Measurements from ENCODE around the gene ITGA2B.
"Not testable (repeated sequence)": the region's sequence is repeated elsewhere in the genome, so short reads cannot be mapped to it uniquely, and the experiment has no call there.

Gene ITGA2B

DNA sequence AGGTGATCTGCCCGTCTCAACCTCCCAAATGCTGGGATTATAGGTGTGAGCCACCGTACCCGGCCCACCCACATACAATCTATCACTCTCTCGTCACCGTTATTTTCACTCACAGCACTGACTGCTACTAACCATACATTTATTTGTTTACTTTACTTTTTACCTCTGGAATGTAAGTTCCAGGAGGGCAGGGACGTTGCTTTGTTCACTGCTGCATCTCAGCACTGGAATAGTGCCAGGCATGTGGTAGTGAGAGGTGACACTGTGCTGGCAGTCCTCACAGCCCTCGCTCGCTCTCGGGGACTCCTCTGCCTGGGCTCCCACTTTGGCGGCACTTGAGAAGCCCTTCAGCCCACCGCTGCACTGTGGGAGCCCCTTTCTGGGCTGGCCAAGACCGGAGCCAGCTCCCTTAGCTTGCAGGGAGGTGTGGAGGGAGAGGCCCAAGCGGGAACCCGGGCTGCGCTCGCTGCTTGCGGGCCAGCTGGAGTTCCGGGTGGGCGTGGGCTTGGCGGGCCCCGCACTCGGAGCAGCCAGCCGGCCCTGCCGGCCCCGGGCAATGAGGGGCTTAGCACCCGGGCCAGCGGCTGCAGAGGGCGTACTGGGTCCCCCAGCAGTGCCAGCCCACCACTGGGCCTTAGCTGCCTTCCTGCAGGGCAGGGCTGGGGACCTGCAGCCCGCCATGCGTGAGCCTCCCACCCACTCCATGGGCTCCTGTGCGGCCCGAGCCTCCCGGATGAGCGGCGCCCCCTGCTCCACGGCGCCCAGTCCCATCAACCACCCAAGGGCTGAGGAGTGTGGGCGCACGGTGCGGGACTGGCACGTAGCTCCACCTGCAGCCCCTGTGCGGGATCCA lies 20.8 kb downstream of the ITGA2B start:
- DNase-seq: not testable (repeated sequence)

DNA sequence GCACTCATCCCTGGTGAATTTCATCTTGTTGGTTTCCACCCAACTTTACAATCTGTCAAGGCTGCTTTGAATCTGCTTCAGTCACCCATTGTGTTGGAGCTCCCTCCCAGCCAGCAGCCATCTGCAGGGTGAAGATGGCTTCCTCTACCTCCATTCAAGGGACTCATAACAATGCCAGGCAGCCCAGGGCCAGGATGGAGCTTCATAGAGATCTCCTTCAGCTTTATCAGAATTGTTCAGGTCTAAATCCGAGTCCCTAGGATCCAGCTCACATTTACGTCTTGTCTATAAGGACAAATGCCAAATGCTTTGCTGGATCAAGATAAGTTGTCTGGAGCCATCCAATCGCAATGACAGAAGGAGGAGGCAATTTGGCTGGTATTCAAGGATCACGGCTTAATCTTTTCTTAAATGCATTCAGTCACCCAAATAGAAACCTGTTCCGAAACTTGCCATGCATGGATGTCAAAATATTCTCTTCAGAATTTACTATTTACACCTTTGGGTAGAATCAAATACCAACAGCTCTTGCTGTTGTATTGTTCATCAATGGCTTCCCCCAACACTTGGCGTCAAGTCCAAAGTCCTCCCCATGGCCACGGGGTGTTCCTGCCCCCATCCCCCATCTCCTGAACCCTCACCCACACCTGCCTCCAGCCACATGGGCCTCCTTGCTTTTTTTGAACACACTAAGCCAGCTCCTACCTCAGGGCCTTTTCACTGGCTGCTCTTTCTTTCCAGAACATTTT lies 22.0 kb downstream of the ITGA2B start:
- DNase-seq: no peak

DNA sequence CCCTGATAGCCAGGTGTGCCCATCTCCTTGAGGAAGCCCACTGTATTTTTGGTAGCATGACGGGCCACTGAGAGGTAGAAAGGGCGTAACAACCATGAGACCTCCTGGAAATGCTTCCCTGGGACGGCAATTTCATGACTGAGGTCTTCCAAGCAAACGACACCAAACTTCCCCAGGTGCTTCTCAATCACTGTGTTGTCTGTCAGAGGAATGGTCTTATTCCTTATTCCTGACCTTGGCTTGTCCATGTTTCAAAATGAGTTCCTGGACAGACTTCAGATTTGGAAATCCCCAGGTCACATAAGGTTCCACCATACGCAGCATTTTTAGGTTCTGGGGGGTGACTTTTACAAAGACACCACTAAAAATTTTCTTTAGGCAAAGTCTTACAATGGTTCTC lies 24.4 kb downstream of the ITGA2B start:
- not testable (repeated sequence) for DNase-seq

DNA sequence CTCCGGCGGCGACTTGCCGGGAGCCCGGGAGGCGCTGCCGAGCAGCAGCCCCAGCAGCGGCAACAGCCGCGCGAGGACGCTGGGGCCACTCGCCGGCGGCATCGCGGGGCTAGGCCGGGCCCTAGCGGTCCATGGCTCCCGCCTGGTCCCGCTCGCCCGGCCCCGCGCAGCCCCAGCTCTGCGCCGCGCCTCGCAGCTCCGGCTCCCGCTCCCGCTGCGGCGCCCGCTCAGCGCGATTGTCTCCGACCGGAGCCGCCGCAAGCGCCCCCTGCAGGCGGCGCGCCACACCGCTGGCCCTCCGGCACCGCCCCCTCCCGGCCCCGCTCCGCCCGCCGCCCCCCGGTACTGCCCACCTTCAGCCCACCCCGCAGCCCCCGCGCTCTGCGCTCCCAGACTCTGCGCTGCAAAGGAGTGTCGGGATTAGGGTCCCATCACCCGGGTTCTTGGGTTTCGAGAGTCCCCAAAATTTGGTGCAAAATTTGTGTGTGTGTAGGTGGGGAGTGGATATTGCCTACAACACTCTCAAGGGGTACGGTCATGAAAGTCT lies 25.8 kb downstream of the ITGA2B start, which contains the start of gene FAM171A2:
TSS of gene FAM171A2 (minus strand) at position 241 of the 547 bp plus-strand sequence. CDS start at position 102, 139 bp downstream.
- DNase-seq: peak; percentile 65

DNA sequence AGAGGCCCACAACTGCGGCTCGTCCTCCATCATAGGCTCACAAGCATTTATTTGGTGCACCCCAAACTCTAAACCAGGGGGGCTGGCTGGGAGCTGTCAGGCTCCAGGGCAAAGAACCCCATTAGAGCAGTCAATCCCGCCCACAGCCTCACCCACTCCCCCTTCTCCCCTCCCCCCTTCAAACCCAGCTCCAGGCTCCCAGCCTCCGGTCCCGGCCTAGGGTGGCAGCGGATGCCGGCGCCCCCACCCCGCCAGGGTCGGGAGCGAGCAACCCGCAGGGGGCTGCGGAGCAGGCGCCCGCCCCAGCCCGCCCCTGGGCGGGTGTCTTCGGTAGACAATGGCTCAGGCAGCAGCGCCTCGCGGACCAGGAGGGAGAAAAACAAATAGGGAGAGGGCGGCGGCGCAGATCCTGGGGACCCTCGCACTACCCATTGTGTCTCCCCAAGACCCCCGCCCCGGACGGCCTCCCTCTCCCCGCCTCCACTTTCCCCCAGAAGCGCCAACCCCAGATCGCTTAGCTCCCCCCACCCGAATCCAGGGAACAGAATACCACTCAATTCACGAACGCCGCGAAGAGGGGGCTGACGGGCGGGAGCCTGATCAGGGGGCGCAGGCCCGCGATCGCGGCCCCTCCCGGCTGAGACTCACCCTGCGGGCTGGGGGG lies 26.4 kb downstream of the ITGA2B start:
- peak; percentile 19 for DNase-seq

DNA sequence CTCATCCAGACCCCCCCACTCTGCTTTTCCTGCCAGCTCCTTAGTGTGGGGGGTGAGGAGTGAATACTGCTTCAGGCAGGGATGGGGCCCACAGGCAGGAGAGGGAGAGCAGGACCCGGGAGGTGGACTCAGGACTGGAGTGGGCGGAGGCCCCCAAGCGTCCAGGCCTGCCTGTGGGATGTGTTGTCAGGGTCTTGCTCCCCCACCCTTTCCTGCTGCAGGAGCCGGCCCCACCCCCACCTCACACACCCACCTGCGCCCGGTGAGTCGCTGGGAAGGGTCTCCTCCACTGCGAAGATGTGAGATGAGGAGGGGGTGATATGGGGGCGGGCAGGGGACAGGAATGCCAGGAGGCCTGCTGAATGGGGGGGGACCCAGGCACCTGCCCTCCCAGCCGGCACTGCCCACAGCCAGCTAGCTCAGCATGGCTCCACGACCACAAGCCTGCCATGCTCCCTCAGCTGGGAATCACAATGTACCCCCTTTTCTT lies 26.9 kb downstream of the ITGA2B start:
- DNase-seq: no peak

DNA sequence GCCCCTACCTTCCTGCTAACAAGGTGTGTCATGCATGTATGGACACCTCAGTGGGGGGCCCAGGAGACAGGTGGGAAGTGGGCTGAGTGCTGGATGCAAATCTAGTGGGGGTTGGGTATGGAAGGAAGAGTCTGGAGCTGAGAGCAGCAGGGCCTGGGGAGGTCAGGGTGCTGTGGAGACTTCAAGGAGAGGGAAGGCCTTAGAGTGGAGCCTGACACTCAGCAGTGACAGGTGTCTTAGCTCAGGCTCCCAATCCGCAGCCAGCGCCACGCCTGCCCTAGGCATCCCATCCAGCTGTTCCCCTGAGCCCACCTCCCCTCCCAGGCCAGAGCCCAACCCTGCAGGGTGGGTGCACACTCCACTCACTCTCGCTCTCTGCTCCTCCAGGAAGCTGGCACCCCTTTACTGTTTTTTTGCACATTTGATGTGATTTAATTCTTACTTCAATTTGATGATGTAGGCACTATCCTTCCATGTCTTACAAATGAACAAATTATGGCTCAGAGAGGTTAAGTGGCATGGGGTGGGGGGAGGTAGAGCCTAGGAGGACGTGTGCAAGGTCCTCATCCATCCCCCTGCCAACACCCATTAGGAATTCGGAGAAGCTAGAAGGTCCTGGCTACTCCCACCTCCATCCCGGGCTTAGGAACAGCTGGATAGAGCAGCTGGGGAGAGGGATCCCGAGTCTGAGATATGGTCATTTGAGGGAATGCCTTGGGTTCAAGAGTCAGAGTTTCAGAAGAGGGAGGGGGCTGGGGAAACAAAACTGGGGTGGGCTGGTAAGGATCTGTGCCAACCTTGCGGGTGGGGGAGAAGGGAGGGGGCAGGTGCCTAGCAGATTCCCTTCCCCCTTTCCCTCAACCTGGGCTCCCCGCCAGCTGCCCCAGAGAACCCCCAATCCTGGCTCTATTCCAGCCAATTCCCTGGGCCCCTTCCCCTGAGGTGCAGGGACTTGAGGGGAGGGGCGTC lies 27.9 kb downstream of the ITGA2B start:
- DNase-seq: no peak

DNA sequence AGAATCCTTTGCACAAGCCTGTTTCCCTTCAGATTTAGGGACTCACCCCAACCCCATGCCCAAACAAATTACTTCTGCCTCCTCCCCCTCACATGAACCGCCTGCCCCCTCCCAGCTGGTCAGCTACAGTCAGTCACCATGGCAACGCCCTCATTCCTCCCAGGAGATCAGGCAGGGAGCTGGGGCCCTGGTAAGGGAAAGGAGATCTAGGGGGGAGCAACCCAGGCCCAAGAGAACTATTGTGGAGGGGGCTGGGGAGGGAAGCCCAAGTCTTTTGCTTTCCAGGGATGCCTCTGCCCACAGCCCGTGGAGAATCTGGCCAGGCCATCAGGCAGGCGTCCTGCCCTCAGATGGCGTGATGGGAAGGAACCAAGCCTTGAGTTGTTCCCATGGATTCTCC lies 28.6 kb downstream of the ITGA2B start:
- DNase-seq: peak; percentile 39

DNA sequence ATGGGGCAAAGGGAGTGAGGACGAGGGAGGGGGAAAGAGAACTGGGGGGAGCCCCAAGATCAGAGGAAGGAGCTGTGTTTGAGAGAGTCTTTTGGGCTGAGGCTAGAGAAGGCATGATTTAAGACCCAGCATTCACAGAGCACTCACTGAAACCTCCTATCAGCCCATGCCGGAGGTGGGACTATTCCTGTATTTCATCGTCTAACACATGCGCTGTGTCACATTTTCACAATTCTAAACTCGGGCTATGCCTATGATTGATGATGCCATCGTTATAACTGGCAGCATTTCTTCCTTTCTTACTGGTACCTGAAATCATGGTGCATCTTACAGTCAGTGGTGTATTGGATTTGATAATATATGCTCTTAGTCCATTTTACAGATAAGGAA lies 29.3 kb downstream of the ITGA2B start:
- DNase-seq: no peak

DNA sequence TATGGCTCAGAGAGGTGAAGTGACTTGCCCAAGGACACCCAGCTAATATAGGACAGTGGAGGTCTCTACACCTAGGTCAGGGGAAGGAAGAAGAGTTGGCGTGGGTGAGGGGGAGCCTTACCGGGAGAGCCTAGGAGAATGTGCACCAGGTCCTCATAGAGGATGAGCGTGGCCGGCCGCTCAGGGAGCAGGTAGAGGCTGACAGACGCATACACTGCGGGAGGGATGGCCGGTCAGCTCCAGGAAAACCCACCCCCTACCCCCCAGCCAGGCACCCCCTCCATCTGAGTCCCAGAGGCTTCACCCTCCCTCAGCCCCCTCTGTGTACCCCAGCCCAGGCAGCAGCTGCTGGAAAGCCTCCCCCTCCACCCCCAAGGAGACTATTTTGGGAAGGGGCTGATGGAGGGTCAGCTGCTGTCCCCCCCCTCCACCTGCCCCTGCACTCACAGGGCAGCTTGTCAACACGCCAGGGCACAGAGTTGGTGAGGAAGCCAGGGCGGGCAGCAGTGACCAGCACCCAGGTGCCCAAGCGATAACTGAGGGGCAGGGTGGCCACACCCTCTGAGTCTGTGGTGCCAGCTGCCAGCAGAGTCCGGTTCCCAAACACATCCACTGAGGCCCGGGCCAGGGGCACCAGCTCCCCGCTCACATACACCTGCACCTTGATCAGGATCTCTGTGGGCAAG lies 29.8 kb downstream of the ITGA2B start:
- no peak for DNase-seq

DNA sequence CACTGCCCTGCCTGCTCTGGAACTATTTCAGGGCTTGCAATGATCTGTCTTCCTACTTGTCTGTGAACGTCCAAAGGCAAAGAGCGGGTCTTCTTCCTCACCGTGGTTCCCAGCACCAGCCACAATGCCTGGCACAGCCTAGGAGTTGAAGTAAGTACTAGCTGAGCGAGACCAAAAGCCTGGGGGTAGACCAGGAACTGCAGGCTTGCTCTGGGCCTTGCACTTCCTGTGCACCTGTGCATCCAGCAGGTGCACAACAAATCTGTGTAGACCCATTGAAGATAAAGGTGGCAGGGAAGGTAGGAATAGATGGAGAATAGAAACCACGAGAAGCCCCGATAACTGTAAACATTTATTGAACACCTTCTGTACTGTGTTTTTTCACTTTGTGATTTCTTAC lies 30.4 kb downstream of the ITGA2B start:
- DNase-seq: no peak

DNA sequence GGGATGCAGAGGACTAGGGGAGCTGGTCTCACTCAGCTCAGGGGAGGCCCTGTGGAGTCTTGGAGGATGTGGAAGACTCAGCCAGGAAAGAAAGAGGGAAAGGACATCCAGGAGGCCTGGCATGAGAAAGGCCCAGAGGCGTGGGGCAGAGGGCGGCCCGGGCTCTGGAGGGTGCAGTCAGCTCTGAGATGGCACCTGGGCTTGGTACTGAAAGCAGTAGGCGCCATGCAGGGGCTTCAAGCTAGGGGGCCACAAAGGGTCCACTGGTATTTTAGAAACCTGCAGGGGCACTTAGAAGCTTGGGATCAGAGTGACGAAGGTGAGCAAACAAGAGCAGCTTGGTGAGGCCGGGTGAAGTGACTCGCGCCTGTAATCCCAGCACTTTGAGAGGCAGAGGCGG lies 31.4 kb downstream of the ITGA2B start:
- DNase-seq: no peak

DNA sequence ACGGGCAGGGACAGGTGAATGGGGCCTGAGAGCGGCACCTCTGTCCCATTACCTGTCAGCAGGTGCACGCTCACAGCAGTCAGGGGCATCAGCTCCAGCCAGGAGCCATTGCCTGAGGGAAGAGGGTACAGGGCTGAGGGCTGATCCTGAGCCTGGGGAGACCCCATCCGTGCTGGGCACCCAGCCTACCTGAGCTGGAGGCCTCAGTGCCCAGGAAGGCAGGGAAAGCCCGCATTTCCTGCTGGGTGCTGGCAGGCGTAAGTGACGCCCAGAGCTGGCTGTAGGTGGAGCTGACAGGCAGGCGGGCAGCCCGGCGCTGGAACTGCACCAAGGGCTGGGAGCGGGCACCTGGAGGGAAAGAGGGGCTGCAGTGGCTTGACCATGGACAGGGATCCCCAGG lies 33.2 kb downstream of the ITGA2B start:
- no peak for DNase-seq

DNA sequence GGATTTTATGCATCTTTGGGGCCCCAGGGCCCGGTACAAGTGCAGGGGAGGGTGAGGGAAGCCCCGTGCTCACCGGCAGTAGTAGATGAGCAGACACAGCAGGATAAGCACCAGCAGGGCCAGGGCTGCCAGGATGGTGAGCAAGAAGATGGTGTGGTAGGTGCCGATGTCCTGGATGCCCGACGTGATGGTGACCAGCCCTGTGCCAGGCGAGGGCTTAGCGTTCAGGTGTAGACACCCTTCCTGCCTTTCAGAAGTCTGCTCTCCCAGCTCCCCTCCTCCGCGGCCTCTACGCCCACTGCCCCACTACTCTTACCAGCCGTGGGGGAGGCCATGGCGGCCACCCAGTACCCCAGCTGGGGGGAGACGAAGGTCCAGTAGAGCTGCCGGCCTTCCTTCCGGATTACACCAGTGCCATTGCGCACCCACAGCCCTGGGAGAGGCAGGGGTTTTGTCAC lies 33.8 kb downstream of the ITGA2B start:
- no peak for DNase-seq

DNA sequence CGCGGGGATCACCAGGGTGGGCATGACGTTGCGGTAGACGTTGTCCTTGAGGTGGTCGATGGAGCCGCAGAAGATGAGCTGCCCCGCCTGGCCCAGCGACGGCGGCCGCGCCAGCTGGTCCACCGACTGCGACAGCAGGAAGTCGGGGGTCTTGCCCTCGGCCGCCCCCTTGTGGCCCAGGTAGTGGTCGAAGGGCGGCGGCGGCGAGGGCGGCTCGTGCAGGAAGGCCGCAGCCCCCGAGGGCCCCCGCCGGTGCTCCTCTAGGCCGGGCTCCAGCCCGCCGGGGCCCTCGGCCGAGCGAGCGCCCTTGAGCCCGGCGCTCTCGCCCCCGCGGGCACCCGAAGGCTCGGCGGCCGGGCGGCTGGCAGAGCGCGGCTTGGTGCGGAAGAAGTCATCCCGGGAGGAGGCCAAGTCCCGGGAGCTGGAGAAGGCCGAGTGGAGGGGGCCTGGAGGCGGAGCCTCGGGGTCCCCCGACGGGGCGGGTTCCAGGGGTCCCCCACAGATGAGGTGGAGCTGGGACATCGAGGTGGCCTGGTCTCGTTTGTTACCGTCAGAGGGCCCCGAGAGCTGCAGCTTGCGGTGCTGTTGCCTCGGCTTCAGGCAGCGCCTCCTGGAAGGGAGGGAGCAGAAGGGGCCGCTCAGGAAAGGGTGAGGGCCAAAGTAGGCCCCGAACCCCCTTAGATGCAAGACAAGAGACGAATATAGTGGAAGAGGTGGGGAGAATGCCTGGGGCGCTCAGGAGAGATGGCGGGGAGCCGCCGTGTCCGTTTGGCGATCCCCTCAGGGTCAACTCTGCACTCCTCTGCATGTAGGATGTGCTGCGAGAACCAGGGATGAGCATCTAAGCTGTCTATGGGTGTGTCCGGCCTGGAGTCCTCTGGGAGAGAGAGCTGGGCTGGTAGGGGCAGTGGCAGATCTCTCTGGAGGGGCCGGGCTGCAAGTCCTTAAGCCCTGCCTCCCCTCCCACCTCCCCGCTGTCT lies 34.6 kb downstream of the ITGA2B start:
- no peak for DNase-seq

DNA sequence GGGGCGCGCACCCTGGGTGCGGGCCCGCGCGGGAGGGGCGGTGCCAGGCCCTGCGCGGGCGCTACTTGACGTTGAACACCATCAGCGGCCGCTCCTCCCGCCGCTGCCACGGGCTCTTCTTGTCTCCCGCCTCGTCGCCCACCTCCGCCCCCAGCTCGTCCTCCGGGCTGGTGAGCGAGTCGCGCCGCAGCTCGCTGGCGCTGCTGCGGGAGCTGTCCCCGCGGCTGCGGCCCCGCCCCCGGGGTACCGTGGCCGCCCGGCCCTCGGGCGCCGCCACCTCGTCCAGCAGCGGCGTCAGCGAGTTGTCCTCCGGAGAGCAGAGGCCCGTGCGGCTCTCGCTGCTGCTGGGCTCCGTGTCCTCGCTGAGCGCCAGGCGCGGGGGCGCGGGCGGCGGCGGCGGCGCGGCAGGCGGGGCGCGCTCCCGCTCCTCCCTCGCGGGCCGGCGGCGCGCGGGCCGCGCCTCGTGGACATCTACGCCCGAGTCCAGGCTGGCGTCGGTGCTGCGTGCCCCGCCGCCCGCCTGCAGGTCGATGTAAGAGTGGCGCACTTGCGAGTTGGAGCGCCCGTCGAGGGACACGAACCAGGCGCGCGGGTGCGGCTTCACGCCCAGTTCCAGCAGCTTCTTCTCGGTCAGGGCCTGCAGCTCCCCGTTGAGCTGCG lies 35.6 kb downstream of the ITGA2B start:
- DNase-seq: no peak

DNA sequence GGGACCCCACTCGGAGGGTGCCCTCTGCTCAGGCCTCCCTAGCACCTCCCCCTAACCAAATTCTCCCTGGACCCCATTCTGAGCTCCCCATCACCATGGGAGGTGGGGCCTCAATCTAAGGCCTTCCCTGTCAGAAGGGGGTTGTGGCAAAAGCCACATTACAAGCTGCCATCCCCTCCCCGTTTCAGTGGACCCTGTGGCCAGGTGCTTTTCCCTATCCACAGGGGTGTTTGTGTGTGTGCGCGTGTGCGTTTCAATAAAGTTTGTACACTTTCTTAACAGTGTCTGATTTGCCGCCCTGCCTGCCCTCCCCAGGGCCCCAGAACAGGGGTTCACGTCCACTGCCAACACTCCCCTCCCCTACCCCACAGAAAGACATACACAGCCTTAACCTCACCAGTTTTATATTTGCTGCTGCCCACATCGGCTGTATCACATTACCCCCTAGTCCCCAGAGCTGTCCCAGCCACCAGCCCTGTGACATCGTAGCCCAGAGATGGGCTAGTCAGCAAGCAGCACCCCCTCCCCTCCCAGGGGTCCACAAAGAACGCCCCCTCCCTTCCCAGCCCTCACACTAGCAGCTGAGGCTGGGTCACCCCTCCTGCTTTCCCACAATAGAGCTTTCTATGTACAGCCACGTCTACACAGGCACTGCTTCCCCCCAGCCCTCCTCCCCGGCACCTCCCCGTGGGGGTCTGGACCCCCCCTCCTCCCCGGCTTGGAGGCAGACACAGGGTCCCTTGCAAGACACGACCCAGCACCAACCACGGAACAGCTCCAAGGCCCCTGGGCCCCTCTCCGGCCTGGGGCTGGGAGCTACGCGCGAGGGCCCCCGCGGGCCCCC lies 36.4 kb downstream of the ITGA2B start:
- no peak for DNase-seq

Data from fibroblast of skin of back (primary cell).